HEK293 (cell line): ENCODE measurements around the gene CD163L1.

ENCODE experiments used
- CTCF ChIA-PET: fragments of 350-600 bp; formaldehyde crosslinking; extraction: SDS; loops from one replicate; lab custom pipeline; 2021; ENCODE audit warnings: antibody characterized with exemption; lab: Yijun Ruan, JAX
- POLR2A ChIA-PET: fragments of 300-600 bp; formaldehyde crosslinking; extraction: SDS; loops from one replicate; lab custom pipeline; 2020; ENCODE audit warnings: antibody characterized with exemption, inconsistent platforms; lab: Yijun Ruan, JAX
- H3K27ac ChIP-seq: fragments of 200-500 bp; sonication (Bioruptor generic); 2 replicates; pipeline ENCODE4 v1.5.1; 2014; ENCODE audit warnings: low read depth, low read length, control low read depth, inconsistent platforms; ENCODE audit errors: extremely low read depth
- H3K36me3 ChIP-seq, 2 experiments: fragments of 200-500 bp in 1 of 2; sonication (Bioruptor generic) in 1 of 2; 1 replicate in 1 of 2; 2 replicates in 1 of 2; pipeline ENCODE4 v1.5.1; 2014 to 2017; ENCODE audit warnings: inconsistent platforms in 2 of 2, low read length in 2 of 2; ENCODE audit not compliant: control insufficient read depth in 2 of 2, insufficient read depth in 1 of 2
- H3K4me1 ChIP-seq: fragments of 200-500 bp; sonication (Bioruptor generic); 2 replicates; pipeline ENCODE4 v1.5.1; 2014; ENCODE audit warnings: mild to moderate bottlenecking, low read length, inconsistent platforms; ENCODE audit not compliant: control insufficient read depth, insufficient read depth
- H3K4me3 ChIP-seq: 2 replicates; pipeline ENCODE4 v1.5.1; 2011; ENCODE audit warnings: low read depth, mild to moderate bottlenecking, control low read depth, low read length, moderate library complexity
- H3K9me3 ChIP-seq: fragments of 200-500 bp; sonication (Bioruptor generic); 2 replicates; pipeline ENCODE4 v1.5.1; 2014; ENCODE audit warnings: low read depth, low read length, inconsistent platforms; ENCODE audit not compliant: control insufficient read depth, insufficient read depth
- CTCF ChIP-seq: fragments of 450-650 bp; formaldehyde crosslinking; IDR thresholded peaks from 2 replicates; pipeline ENCODE4 v1.5.1; 2016; ENCODE audit warnings: missing biosample characterization, missing genetic modification characterization
- GFI1B ChIP-seq: fragments of 450-650 bp; formaldehyde crosslinking; IDR thresholded peaks from 2 replicates; pipeline ENCODE4 v1.5.1; 2016; ENCODE audit warnings: missing biosample characterization, missing genetic modification characterization
- KLF16 ChIP-seq: fragments of 450-650 bp; formaldehyde crosslinking; IDR thresholded peaks from 2 replicates; pipeline ENCODE4 v1.5.1; 2017; ENCODE audit warnings: missing biosample characterization, missing genetic modification characterization
- OSR2 ChIP-seq: fragments of 450-650 bp; formaldehyde crosslinking; IDR thresholded peaks from 2 replicates; pipeline ENCODE4 v1.5.1; 2016; ENCODE audit warnings: missing biosample characterization, missing genetic modification characterization
- PRDM2 ChIP-seq: fragments of 450-650 bp; formaldehyde crosslinking; IDR thresholded peaks from 2 replicates; pipeline ENCODE4 v1.5.1; 2016; ENCODE audit warnings: missing biosample characterization, missing genetic modification characterization, borderline replicate concordance
- SALL2 ChIP-seq: fragments of 450-650 bp; formaldehyde crosslinking; IDR thresholded peaks from 2 replicates; pipeline ENCODE4 v1.5.0; 2017; ENCODE audit warnings: missing biosample characterization, mild to moderate bottlenecking, missing genetic modification characterization, borderline replicate concordance
- TCF7L2 ChIP-seq: IDR thresholded peaks from 2 replicates; pipeline ENCODE4 v1.6.1; 2011; ENCODE audit warnings: low read depth, mild to moderate bottlenecking, inconsistent platforms, low read length, moderate library complexity, borderline replicate concordance
- ZBTB17 ChIP-seq: fragments of 450-650 bp; formaldehyde crosslinking; IDR thresholded peaks from 2 replicates; pipeline ENCODE4 v1.5.1; 2016; ENCODE audit warnings: missing biosample characterization, missing genetic modification characterization
- ZBTB49 ChIP-seq: fragments of 450-650 bp; formaldehyde crosslinking; IDR thresholded peaks from 2 replicates; pipeline ENCODE4 v1.5.1; 2016; ENCODE audit warnings: missing biosample characterization, missing genetic modification characterization, low read depth
- ZNF416 ChIP-seq: fragments of 450-650 bp; formaldehyde crosslinking; IDR thresholded peaks from 2 replicates; pipeline ENCODE4 v1.5.1; 2016; ENCODE audit warnings: missing biosample characterization, missing genetic modification characterization
- ZNF544 ChIP-seq: fragments of 450-650 bp; formaldehyde crosslinking; IDR thresholded peaks from 2 replicates; pipeline ENCODE4 v1.5.0; 2017; ENCODE audit warnings: missing biosample characterization, missing genetic modification characterization
- ZNF785 ChIP-seq: fragments of 450-650 bp; formaldehyde crosslinking; IDR thresholded peaks from 2 replicates; pipeline ENCODE4 v1.5.1; 2016; ENCODE audit warnings: missing biosample characterization, missing genetic modification characterization
- TF ChIP-seq, protein P1 (sequence below): sonication (generic); formaldehyde crosslinking; IDR thresholded peaks from 2 replicates; pipeline ENCODE4 v1.8.1; 2022; ENCODE audit warnings: mild to moderate bottlenecking, moderate library complexity, missing genetic modification reagents
- TF ChIP-seq, protein P2 (sequence below): fragments of 450-650 bp; formaldehyde crosslinking; IDR thresholded peaks from 2 replicates; pipeline ENCODE4 v1.5.1; 2016; ENCODE audit warnings: missing biosample characterization, missing genetic modification characterization
- TF ChIP-seq, protein P3 (sequence below): fragments of 450-650 bp; formaldehyde crosslinking; IDR thresholded peaks from 2 replicates; pipeline ENCODE4 v1.5.1; 2016; ENCODE audit warnings: missing biosample characterization, missing genetic modification characterization

The CD163L1 gene

DNA sequence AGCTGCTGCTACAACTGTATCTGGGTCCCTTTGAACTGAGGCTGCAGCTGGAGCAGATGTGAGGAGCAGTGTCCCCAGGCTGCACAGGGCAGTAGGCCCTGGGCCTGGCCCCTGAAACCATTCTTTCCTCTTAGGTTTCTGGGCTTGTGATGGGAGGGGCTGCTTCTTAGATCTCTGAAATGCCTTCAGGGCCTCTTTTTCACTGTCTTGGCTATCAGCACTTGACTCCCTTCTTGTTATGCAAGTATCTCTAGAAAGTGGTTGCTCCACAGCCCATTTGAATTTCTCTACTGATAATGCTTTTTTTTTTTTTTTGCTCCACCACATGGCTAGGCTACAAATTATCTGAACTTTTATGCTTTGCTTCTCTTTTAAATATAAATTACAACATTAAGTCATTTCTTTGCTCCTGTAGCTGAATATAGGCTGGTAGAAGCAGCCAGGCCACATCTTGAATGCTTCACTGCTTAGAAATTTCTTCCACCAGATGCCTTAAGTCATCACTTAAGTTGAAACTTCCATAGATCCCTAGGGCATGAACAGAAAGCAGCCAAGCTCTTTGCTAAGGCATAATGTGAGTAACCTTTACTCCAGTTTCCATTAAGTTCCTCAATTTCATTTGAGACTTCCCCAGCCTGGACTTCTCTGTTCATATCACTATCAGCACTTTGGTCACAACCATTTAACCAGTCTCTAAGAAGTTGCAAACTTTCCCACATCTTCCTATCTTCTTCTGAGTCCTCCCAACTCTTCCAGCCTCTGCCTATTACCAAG, 98.9 kb downstream of the CD163L1 start:
- Histone ChIP-seq H3K4me1 (no peaks in the 10 kb centered on the region), H3K9me3 (no peaks in the 10 kb centered on the region), H3K4me3 (no peak overlapping the region), H3K36me3 (no peaks in the 10 kb centered on the region), H3K27ac (no peak overlapping the region)
- ChIA-PET POLR2A (no interaction called here), CTCF (no interaction called here)
- TF ChIP-seq, protein P1, sequence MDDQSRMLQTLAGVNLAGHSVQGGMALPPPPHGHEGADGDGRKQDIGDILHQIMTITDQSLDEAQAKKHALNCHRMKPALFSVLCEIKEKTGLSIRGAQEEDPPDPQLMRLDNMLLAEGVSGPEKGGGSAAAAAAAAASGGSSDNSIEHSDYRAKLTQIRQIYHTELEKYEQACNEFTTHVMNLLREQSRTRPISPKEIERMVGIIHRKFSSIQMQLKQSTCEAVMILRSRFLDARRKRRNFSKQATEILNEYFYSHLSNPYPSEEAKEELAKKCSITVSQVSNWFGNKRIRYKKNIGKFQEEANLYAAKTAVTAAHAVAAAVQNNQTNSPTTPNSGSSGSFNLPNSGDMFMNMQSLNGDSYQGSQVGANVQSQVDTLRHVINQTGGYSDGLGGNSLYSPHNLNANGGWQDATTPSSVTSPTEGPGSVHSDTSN, result no peak
- TF ChIP-seq ZNF544 (tag by site-specific recombination) (no peak), KLF16 (no peak), OSR2 (tag by site-specific recombination) (no peak), GFI1B (tag by site-specific recombination) (no peak), ZNF785 (tag by site-specific recombination) (no peak), ZBTB49 (tag by site-specific recombination) (no peak), ZNF416 (tag by site-specific recombination) (no peak), ZBTB17 (no peak), CTCF (tag by site-specific recombination) (no peak), TCF7L2 (no peak), SALL2 (no peak), PRDM2 (tag by site-specific recombination) (no peak)
- TF ChIP-seq, protein P2, sequence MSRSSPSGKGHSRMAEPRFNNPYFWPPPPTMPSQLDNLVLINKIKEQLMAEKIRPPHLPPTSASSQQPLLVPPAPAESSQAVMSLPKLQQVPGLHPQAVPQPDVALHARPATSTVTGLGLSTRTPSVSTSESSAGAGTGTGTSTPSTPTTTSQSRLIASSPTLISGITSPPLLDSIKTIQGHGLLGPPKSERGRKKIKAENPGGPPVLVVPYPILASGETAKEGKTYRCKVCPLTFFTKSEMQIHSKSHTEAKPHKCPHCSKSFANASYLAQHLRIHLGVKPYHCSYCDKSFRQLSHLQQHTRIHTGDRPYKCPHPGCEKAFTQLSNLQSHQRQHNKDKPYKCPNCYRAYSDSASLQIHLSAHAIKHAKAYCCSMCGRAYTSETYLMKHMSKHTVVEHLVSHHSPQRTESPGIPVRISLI (tag by site-specific recombination), result no peak
- TF ChIP-seq, protein P3, sequence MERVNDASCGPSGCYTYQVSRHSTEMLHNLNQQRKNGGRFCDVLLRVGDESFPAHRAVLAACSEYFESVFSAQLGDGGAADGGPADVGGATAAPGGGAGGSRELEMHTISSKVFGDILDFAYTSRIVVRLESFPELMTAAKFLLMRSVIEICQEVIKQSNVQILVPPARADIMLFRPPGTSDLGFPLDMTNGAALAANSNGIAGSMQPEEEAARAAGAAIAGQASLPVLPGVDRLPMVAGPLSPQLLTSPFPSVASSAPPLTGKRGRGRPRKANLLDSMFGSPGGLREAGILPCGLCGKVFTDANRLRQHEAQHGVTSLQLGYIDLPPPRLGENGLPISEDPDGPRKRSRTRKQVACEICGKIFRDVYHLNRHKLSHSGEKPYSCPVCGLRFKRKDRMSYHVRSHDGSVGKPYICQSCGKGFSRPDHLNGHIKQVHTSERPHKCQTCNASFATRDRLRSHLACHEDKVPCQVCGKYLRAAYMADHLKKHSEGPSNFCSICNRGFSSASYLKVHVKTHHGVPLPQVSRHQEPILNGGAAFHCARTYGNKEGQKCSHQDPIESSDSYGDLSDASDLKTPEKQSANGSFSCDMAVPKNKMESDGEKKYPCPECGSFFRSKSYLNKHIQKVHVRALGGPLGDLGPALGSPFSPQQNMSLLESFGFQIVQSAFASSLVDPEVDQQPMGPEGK (tag by site-specific recombination), result no peak
